ENCODE data around the gene CCDC92. TPM values are rescaled to one million over a fixed set of nuclear protein-coding genes. Genes with fewer than 3 reads are reported as not detected.

The CCDC92 gene
- total and polyA plus RNA-seq, 2 of the 8 experiments (the other 6 are each of a cell fraction or from before 2014, with no cell fraction given), result 0.43 to 0.51 TPM

- no peak overlapping the region for H2BK20ac ChIP-seq (ENCODE audit: low read length)
- TF ChIP-seq TAF7 (optimal IDR thresholded peaks at IDR 0.05; ENCODE audit: borderline replicate concordance, low read depth, low read length) (no peak), JUN (IDR thresholded peaks at IDR 0.05; ENCODE audit: low read depth, low read length) (no peak), SIN3A (conservative IDR thresholded peaks at IDR 0.05 in 1 of 2, IDR thresholded peaks at IDR 0.05 in 1 of 2; ENCODE audit: low read depth in 1 of 2, low read length in 2 of 2) (no peak), POLR2AphosphoS5 (IDR thresholded peaks at IDR 0.05; ENCODE audit: low read depth, low read length) (no peak), TCF12 (IDR thresholded peaks at IDR 0.05; ENCODE audit: low read depth, low read length) (no peak), SUZ12 (IDR thresholded peaks at IDR 0.05; ENCODE audit: low read length) (no peak), CHD1 (IDR thresholded peaks at IDR 0.05; ENCODE audit: low read depth, low read length) (no peak), SIX5 (IDR thresholded peaks at IDR 0.05; ENCODE audit: low read depth, low read length) (no peak), SRF (IDR thresholded peaks at IDR 0.05; ENCODE audit: low read depth, low read length) (no peak)
- TF ChIP-seq, protein P1, sequence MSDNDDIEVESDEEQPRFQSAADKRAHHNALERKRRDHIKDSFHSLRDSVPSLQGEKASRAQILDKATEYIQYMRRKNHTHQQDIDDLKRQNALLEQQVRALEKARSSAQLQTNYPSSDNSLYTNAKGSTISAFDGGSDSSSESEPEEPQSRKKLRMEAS (IDR thresholded peaks at IDR 0.05), result no peak
- no peaks in the 10 kb centered on the region; the same call in 1 of the 2 replicates for H3K79me1 ChIP-seq (ENCODE audit: low read depth, low read length)
- ChIA-PET POLR2A (ENCODE audit: partially characterized antibody) (no interaction called here), CTCF (ENCODE audit: partially characterized antibody) (interaction anchor here (1.0 to 1.9 kb wide), 5 partner anchors 10 to 119 kb away, joined by 3 to 14 read pairs (median 3); no protein-coding TSS in a partner anchor)
- H2AFZ ChIP-seq (ENCODE audit: low read length), result no peak overlapping the region
- no peak overlapping the region for H4K91ac ChIP-seq (replicated peaks; ENCODE audit: insufficient read length, low read length)
- H3K79me2 ChIP-seq (ENCODE audit: control insufficient read depth in 1 of 2, insufficient read depth in 2 of 2, low read length in 2 of 2), result no peaks in the 10 kb centered on the region
- no peak overlapping the region for H2BK120ac ChIP-seq (replicated peaks; ENCODE audit: low read depth, low read length)
- peaks cover 0 to 5% (median 0%) of the 10 kb centered on the region in 4 experiments; a peak in 1 of 8 replicates for H3K36me3 ChIP-seq (ENCODE audit: control insufficient read depth in 2 of 4, insufficient read depth in 4 of 4, low read length in 3 of 4)
- no peak overlapping the region for H3K4me3 ChIP-seq (ENCODE audit: extremely low read depth in 1 of 4, insufficient read depth in 2 of 4, low read depth in 3 of 4, low read length in 4 of 4)
- no peak overlapping the region for H3K14ac ChIP-seq (ENCODE audit: insufficient read length)
- H3K56ac ChIP-seq (replicated peaks; ENCODE audit: insufficient read length, low read depth, low read length), result no peak overlapping the region
- H4K8ac ChIP-seq (ENCODE audit: extremely low read depth, insufficient read depth, low read length), result no peak overlapping the region
- H3K4ac ChIP-seq (replicated peaks; ENCODE audit: insufficient read length, low read depth, low read length), result no peak overlapping the region
- H3K4me1 ChIP-seq (replicated peaks in 1 of 4; ENCODE audit: control insufficient read depth in 3 of 4, insufficient read depth in 4 of 4, low read length in 3 of 4), result no peaks in the 10 kb centered on the region
- DNase-seq (ENCODE audit: low read depth in 1 of 2, low spot score in 2 of 2) (no peak), FAIRE-seq (no peak)
- no peak overlapping the region for H2BK15ac ChIP-seq (ENCODE audit: low read length)
- no peak overlapping the region for H3K4me2 ChIP-seq (ENCODE audit: insufficient read depth in 1 of 2, low read depth in 2 of 2, low read length in 2 of 2)
- H3K23ac ChIP-seq (ENCODE audit: insufficient read length), result no peak overlapping the region
- WGBS, 2 experiments (ENCODE audit: extremely low coverage in 1 of 2, insufficient coverage in 1 of 2, insufficient read length in 1 of 2, insufficient replicate concordance in 2 of 2, low coverage in 1 of 2, low lambda C conversion rate in 2 of 2, missing lambda C conversion rate in 1 of 2), result 82% methylated on average over 7 of the region's 7 CpGs; no CpG with 5 or more reads in 1 of the 2 experiments
- peaks cover 9 to 15% of the 10 kb centered on the region in 2 experiments for H4K20me1 ChIP-seq (replicated peaks in 1 of 2; ENCODE audit: control insufficient read depth in 1 of 2, insufficient read depth in 2 of 2, low read length in 2 of 2)
- no peak overlapping the region for H2BK12ac ChIP-seq (ENCODE audit: low read depth, low read length)
- H3K27me3 ChIP-seq (replicated peaks in 1 of 4; ENCODE audit: control insufficient read depth in 3 of 4, extremely low read depth in 1 of 4, insufficient read depth in 3 of 4, low read length in 3 of 4), result no peaks in the 10 kb centered on the region
- H3K18ac ChIP-seq (ENCODE audit: extremely low read depth, low read length), result no peak overlapping the region
- H3K27ac ChIP-seq (ENCODE audit: low read depth, low read length), result no peak overlapping the region
- no peak overlapping the region for H3K9ac ChIP-seq (replicated peaks in 1 of 4; ENCODE audit: extremely low read depth in 1 of 4, low read depth in 3 of 4, low read length in 3 of 4)
- no peak overlapping the region for H4K5ac ChIP-seq (ENCODE audit: insufficient read length, low read depth, low read length)
- no peak overlapping the region for H2BK5ac ChIP-seq (ENCODE audit: low read depth, low read length)
- no peak overlapping the region for H2AK5ac ChIP-seq (ENCODE audit: low read depth, low read length)
- H3K9me3 ChIP-seq (ENCODE audit: insufficient read depth in 2 of 2, low read depth in 1 of 2, low read length in 1 of 2), result no peaks in the 10 kb centered on the region
- no peaks in the 10 kb centered on the region for H3K23me2 ChIP-seq (ENCODE audit: low read depth, low read length)
Observed at GRCh38 chr12:123982269-123982668, 9.6 kb upstream of the CCDC92 start.
